Activated CD8-positive, alpha-beta memory T cell treated with anti-CD3 and anti-CD28 coated beads, Interleukin-2, amount 50 U/mL, for 24 hours (primary cell): ENCODE measurements around the gene POLR3H.
"Not testable (repeated sequence)": the region's sequence is repeated elsewhere in the genome, so short reads cannot be mapped to it uniquely, and the experiment has no call there.

Source experiments
- DNase-seq: peaks from one replicate; pipeline ENCODE4 v3.0.0-alpha.2; 2020; ENCODE audit errors: extremely low read depth

Gene POLR3H

DNA sequence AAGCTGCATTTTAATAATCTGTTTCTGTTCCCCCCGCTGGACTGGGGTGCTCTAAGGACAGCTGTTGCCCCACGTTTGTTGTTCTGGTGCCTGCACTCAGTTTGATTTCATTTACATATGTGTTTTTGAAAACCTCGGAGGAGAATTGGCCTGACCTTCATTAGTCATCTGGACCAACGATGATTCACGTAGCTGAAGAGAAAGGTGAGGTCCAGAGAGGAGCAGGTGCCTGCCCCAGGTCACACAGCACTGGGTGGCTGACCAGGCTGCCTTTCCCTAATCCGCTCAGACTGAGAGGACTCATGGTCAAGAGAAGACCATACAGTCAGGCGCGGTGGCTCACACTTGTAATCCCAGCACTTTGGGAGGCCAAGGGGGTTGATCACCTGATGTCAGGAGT lies 20.3 kb upstream of the POLR3H start:
- no peak for DNase-seq

GRCh38 chr22:41563051-41563711 lies 18.9 kb upstream of the POLR3H start:
- DNase-seq = no peak

- no peak for DNase-seq
Measured at GRCh38 chr22:41562461-41562860, 18.2 kb upstream of the POLR3H start.

DNA sequence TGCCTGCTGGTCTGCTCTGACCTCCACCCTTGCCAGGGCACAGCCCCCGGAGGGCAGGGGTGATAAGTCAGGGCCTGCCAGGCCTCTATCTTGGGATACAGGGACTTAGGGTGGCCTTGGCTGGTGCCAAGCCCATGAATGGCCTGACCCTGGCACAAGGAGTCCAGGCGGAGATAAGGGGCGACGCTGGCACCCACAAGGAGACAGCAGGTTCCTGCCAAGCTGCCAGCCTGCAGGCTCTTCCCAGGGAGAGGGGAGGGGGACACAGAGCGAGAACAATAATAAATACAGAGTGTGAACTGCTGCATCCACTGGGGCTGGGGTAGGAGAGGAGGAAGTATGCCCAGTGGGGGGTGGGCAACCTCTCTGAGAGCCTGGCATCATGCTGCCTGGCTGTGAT lies 17.5 kb upstream of the POLR3H start:
- no peak for DNase-seq

DNA sequence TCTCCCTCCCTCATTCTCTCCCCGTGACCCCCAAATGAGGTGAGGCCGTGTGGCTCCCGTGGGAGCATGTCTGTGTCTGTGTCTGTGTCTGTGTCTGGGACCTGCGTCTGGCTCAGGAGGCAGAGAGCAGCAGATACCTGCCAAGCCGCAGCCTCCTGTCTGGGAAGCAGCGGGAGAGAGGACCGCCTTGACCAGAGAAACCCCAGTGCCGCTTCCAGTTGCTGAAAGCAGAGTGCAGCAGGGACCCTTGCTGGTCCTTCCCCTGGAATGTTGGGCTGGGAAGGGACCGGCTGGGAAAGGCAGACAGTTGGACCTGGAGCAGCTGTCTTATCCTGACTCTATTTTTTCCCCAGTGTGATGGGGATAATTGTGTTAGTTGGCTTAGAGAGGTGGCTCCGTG lies 17.1 kb upstream of the POLR3H start:
- DNase-seq = no peak

- no peak for DNase-seq
Measured at GRCh38 chr22:41560095-41560471, 15.8 kb upstream of the POLR3H start.

DNA sequence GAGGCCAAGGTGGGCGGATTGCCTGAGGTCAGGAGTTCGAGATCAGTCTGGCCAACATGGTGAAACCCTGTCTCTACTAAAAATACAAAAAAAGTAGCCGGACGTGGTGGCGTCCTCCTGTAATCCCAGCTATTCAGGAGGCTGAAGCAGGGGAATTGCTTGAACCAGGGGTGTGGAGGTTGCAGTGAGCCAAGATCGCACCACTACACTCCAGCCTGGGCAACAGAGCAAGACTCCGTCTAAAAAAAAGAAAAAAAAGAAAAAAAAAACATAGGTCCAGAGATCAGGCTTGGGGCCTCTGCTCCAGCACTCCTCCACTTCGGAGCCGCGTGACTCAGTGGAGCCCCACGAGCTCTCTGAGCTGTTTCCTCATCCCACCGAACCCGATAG lies 14.0 kb upstream of the POLR3H start:
- DNase-seq = not testable (repeated sequence)

DNA sequence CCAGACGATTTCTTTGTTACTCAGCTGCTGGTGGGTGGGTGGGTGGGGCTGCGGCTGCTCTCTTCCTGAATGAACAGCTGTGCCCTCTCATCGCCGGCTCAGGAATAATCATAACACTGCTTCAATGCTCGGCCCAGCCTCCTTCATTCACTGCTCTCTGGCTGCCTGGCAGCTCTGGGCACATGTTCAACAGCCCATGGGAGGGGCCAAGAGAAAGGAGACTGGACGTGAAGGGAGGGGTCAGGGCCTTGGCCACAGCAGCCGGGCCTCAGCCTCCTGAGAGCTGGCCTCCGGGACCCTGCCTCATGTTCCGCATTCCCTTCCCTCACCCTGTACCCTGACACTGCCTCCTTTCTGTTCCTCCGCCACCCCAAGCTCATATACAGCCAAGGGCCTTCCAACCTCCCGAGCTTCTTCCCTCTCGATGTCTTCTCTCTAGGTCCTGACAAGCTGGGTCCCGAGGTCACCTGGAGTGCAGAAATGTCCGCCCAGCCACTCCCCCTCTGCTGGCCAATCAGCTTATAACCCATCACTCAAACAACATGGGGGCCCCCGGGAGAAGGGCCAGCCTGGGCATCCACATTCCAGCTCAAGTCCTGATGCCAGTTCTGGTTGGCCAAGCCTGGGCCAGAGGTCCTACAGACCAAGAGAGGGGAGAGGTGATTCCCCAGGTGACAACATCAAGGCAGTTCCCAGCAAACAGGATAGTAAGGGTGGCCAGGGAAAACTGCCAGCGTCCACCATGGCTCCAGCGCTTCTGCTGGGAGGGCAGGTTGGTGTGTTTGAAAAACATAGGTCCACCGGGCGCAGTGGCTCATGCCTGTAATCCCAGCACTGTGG lies 13.4 kb upstream of the POLR3H start:
- DNase-seq = no peak

DNA sequence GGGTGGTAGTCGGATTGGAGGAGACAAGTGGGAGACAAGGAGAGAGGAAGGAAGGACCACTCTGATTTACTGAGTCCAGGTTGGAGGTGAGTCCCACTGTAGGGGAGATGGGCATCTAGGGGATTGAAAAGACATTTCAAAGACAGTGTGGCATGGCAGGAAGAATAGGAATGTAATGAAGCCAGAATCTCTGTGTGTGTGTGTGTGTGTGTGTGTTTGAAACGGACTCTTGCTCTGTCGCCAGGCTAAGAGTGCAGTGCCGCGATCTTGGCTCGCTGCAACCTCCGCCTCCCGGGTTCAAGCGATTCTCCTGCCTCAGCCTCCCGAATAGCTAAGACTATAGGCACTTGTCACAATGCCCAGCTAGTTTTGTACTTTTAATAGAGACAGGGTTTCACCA lies 12.3 kb upstream of the POLR3H start:
- no peak for DNase-seq

GRCh38 chr22:41555325-41555982 lies 11.2 kb upstream of the POLR3H start:
- DNase-seq = no peak

DNA sequence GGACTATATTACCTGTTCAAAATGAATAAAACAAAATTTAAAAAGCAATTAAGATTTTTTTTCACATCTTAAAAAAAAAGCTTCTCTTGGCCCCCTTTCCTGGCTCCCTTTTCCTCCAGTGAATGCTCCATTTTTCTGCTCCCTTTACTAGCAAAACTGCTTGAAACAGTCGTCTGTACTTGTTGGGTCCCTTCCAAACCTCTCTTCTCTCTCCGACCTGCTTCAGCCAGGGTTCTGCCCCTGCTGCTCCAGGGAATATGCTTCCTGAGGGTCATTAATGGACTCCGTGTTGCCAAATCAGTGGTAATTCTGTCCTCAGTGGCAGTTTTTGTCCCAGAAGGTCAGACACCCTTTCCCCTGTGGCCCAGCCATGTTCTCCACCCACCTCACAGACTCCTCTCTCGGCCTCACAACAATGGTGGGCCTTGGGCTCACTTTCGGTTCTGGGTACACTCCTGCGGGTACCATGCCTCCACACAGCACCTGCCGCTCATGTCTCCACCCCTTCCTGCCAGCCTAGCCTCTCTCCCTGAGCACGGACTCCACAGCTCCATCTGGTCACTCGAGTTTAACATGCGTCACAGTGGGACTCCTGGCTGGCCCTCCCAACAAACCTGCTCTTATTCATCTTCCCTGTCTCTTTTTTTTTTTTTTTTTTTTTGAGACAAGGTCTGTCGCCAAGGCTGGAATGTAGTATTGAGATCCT lies 7.8 kb upstream of the POLR3H start:
- DNase-seq = no peak

GRCh38 chr22:41550952-41551491 lies 6.8 kb upstream of the POLR3H start:
- DNase-seq = no peak

DNA sequence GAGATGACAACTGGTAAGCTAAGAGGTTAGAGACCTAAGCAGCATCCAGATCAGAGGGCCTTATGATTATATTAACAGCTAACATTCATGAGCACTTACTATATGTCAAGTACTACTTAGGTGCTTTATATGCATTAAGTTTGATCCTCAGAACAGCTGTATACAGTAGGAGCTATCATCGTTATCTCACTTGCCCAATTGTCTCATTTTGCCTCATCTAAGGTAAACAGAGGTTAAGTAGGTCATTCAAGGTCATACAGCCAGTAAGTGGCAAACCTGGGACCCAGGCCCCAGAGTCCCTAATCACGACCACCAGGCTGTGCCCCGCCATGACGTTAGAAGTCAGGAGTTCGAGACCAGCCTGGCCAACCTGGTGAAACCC lies 4.6 kb upstream of the POLR3H start:
- no peak for DNase-seq

DNA sequence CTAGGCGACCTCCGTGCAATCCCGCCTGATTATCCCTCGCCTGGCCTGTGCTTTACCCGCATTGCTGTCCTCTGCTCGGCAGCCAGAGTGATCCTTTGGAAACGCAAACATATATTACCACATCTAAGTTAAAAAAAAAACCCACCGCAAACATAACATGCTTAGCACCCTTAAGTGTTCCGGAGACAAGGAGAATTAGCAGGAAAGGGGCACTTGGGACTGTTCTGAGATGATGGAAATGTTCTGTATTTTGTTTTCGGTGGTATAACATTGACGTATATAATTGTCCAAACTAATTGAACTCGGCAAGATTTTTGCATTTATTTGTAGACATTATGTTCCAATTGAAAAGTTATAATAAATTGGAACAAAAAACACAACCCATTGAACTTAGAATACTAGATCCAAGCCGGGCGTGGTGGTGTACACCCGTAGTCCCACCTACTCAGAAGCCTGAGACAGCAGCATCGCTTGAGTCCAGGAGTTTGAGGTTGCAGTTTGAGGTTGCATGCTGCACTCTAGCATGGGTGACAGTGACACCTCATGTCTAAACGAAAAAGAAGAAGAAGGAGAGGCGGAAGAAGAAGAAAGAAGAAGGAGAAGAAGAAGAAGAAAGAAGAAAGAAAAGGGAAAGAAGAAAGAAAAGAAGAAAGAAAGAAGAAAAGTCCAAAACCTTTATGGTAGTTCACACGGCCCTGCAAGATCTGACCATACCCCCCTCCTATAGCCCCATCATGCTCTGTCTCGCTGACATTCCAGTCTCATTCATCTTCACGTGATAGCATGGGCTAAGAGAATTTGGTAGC lies 604 bp upstream of the POLR3H start:
- DNase-seq = no peak

DNA sequence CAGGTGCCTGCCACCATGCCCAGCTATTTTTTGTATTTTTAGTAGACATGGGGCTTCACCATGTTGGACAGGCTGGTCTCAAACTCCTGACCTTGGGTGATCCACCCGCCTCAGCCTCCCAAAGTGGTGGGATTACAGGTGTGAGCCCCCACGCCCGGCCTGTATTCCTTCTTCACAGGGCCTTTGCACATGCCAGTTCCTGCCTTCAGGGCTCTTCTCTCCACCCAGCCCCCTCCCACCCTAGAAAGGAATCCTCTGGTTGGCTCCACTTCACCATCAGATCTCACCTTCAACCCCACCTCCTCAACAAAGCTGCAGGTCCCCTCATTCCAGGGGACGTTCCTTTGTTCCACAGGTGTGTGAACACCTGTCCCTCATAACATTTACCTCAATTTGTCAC lies 2.0 kb downstream of the POLR3H start:
- DNase-seq = no peak

GRCh38 chr22:41541484-41541883 lies 2.8 kb downstream of the POLR3H start:
- no peak for DNase-seq

- DNase-seq = no peak
Measured at GRCh38 chr22:41540365-41540764, 3.9 kb downstream of the POLR3H start.

DNA sequence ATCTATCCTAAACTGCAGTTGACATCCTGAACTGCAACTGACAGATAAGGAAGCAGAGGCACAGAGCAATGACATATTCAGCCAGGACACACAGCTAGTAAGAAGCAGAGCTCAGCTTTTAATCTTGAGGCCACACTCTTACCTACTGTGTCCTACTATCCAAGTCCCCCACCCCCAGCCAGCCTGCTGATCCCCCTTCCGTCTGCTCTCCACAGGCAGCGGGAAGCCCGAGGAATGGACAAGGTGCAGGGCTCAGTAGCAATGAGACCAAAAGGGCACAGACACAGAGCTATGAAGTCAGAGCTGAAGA lies 4.3 kb downstream of the POLR3H start:
- DNase-seq = no peak

DNA sequence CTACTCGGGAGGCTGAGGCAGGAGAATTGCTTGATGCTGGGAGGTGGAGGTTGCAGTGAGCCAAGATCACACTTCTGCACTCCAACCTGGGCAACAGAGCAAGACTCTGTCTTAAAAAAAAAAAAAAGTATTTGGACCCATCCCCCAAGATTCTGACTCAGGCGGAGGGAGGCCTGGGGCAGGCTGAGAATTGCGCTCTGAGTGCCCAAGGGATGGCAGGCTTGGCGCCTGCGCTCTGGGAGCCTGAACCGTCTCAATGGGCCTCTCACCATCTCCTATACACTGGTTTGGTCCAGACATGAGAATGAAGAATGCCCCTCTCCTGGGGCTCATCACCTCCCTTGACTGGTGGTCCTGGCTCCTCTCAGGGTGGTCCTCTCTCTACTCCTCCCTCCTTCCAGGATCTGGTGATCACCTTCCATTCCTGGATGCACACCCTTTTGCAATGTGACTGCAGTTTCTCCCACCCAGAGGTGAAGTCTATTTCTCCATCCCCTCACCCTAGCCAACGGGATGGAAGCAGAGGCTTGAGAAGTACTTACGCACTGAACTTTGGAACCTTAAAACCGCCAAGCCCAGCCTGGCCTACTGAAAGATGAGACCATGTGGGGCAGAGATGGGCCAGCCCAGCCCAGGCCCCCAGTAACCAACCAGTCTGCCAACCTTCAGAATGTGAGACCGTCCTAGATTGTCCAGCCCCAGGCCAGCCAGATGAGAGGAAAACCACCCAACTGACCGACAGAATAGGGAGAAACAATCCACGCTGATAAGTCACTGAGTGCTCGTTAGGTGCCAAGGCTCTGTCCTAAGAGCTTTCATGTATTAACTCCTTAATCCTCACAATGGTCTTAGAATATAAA lies 4.9 kb downstream of the POLR3H start:
- no peak for DNase-seq

GRCh38 chr22:41538583-41538982 lies 5.7 kb downstream of the POLR3H start:
- no peak for DNase-seq

DNA sequence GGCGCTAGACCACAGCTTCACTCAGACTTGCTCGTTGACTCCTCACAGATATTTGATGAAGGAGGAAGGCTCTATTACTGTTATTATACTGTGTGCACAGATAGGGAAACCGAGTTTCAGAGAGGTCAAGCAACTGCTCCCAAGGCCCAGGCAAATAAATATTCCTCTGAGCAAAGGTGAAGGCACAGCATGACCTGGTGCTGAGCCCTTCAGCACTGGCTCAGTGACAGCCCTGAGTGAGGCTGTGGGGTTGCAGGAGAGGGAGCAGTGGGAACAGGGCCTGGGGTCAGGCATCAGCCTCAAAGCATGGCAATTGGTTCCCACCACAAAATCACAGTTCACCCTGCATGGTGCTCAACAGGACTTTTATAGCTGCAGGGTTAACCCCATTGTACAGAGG lies 7.1 kb downstream of the POLR3H start:
- DNase-seq = no peak
